ENCODE data around the gene DOCK9.
A peak's percentile ranks its signal among the peaks of the same experiment; 100 is the strongest.

DNA sequence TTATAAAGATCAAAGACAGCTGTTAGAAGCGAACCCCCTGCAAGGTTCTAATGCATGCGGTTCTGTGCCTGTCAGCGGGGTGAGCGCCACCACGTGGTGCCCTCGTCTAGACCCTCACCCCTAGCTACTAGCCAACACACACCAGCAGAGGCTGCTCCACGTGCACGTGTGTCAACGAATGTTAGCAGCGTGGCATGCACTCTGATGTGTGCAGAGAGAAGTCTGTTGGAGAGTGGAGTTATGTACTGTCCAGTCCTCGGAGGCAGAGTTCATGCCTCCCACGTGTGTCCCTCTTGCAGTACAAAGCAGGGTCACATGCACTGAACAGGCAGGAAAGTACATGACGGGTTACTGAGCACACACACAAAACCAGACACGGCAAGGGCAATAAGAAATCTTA is 150.4 kb downstream of the DOCK9 start:
- TF ChIP-seq, protein P1, sequence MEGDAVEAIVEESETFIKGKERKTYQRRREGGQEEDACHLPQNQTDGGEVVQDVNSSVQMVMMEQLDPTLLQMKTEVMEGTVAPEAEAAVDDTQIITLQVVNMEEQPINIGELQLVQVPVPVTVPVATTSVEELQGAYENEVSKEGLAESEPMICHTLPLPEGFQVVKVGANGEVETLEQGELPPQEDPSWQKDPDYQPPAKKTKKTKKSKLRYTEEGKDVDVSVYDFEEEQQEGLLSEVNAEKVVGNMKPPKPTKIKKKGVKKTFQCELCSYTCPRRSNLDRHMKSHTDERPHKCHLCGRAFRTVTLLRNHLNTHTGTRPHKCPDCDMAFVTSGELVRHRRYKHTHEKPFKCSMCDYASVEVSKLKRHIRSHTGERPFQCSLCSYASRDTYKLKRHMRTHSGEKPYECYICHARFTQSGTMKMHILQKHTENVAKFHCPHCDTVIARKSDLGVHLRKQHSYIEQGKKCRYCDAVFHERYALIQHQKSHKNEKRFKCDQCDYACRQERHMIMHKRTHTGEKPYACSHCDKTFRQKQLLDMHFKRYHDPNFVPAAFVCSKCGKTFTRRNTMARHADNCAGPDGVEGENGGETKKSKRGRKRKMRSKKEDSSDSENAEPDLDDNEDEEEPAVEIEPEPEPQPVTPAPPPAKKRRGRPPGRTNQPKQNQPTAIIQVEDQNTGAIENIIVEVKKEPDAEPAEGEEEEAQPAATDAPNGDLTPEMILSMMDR (IDR thresholded peaks at IDR 0.05): peak in 1 of 4 donors; percentile 16
- TF ChIP-seq POLR2A (IDR thresholded peaks at IDR 0.05): peak; percentile 25

Data from right lobe of liver (tissue), 4 donors.